Progenitor cell of endocrine pancreas (in vitro differentiated cells): ENCODE measurements around the gene TYMP. TPM values are rescaled to one million over a fixed set of nuclear protein-coding genes. Genes with fewer than 3 reads are reported as not detected.

Experiments
- DNase-seq: peaks from one replicate; pipeline ENCODE4 v3.0.0; 2021; ENCODE audit warnings: low spot score; ENCODE audit not compliant: unreplicated experiment
- H3K27ac Mint-ChIP-seq: 2 replicates; pipeline ENCODE4 v1.8.0; 2021; ENCODE audit warnings: mild to moderate bottlenecking, moderate library complexity, mixed read lengths
- H3K27me3 Mint-ChIP-seq: 2 replicates; pipeline ENCODE4 v1.8.0; 2021; ENCODE audit warnings: mixed read lengths
- H3K36me3 Mint-ChIP-seq: 2 replicates; pipeline ENCODE4 v1.8.0; 2022; ENCODE audit warnings: mixed read lengths; ENCODE audit not compliant: insufficient read depth
- H3K4me1 Mint-ChIP-seq: 2 replicates; pipeline ENCODE4 v1.8.0; 2021; ENCODE audit warnings: low read depth, mixed read lengths
- H3K4me3 Mint-ChIP-seq: 2 replicates; pipeline ENCODE4 v1.8.0; 2021; ENCODE audit warnings: low read depth, mild to moderate bottlenecking, moderate library complexity, mixed read lengths
- H3K9me3 Mint-ChIP-seq: 2 replicates; pipeline ENCODE4 v1.8.0; 2021; ENCODE audit warnings: low read depth, mixed read lengths
- total RNA-seq: library from RNA; stranded (reverse); gene quantifications from 2 replicates; pipeline ENCODE4 v1.2.1, GENCODE V29; 2021
- TF ChIP-seq, protein P1 (sequence below): fragments of 200-600 bp; sonication (generic); IDR thresholded peaks from one replicate; pipeline ENCODE4 v1.5.0; 2021; ENCODE audit warnings: antibody characterized with exemption, mild to moderate bottlenecking; ENCODE audit not compliant: unreplicated experiment

The TYMP gene
- total RNA-seq, 1 donor from 2014 or later, result 1.6 TPM

DNA sequence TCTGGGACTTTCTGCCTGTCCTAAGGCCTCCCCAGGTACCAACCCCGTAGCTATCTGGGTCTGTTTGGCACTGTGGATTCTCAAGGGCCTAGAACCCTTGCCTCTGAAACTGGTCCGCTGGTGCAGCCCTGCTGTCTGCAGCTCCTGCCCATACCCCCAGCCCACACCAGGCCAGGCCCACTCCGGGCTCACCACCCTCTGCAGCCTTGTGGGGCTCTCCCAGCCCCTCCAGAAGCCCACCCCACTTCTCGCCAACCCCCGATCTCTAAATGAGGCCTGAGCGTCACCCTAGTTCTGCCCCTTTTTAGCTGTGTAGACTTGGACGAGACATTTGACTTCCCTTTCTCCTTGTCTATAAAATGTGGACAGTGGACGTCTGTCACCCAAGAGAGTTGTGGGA, 20.6 kb upstream of the TYMP start:
- DNase-seq, result no peak
- Mint-ChIP-seq H3K9me3 (no peaks in the 10 kb centered on the region), H3K4me3 (no peak overlapping the region), H3K27ac (no peak overlapping the region), H3K27me3 (peaks cover 15% of the 10 kb centered on the region), H3K4me1 (no peaks in the 10 kb centered on the region), H3K36me3 (no peaks in the 10 kb centered on the region)
- TF ChIP-seq, protein P1, sequence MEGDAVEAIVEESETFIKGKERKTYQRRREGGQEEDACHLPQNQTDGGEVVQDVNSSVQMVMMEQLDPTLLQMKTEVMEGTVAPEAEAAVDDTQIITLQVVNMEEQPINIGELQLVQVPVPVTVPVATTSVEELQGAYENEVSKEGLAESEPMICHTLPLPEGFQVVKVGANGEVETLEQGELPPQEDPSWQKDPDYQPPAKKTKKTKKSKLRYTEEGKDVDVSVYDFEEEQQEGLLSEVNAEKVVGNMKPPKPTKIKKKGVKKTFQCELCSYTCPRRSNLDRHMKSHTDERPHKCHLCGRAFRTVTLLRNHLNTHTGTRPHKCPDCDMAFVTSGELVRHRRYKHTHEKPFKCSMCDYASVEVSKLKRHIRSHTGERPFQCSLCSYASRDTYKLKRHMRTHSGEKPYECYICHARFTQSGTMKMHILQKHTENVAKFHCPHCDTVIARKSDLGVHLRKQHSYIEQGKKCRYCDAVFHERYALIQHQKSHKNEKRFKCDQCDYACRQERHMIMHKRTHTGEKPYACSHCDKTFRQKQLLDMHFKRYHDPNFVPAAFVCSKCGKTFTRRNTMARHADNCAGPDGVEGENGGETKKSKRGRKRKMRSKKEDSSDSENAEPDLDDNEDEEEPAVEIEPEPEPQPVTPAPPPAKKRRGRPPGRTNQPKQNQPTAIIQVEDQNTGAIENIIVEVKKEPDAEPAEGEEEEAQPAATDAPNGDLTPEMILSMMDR, result no peak

DNA sequence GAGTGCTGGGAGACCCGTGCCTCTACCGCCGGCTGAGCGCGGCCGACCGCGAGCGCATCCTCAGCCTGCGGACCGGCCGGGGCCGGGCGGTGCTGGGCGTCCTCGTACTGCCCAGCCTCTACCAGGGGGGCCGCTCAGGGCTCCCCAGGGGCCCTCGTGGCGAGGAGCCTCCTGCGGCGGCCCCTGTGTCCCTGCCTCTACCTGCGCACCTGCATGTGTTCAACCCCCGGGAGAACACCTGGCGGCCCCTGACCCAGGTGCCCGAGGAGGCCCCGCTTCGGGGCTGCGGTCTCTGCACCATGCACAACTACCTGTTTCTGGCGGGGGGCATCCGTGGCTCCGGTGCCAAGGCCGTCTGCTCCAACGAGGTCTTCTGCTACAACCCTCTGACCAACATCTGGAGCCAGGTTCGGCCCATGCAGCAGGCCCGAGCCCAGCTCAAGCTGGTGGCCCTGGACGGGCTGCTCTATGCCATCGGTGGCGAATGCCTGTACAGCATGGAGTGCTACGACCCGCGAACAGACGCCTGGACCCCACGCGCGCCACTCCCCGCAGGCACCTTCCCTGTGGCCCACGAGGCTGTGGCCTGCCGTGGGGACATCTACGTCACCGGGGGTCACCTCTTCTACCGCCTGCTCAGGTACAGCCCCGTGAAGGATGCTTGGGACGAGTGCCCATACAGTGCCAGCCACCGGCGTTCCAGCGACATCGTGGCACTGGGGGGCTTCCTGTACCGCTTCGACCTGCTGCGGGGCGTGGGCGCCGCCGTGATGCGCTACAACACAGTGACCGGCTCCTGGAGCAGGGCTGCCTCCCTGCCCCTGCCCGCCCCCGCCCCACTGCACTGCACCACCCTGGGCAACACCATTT, 19.3 kb upstream of the TYMP start:
- no peak for DNase-seq
- peaks cover 16% of the 10 kb centered on the region for H3K27me3 Mint-ChIP-seq
- H3K36me3 Mint-ChIP-seq, result no peaks in the 10 kb centered on the region
- TF ChIP-seq, protein P1, result no peak
- H3K9me3 Mint-ChIP-seq, result no peaks in the 10 kb centered on the region
- no peak overlapping the region for H3K27ac Mint-ChIP-seq
- H3K4me3 Mint-ChIP-seq, result no peak overlapping the region
- no peaks in the 10 kb centered on the region for H3K4me1 Mint-ChIP-seq

- Mint-ChIP-seq H3K9me3 (no peaks in the 10 kb centered on the region), H3K4me1 (no peaks in the 10 kb centered on the region), H3K27ac (no peak overlapping the region), H3K27me3 (peaks cover 15% of the 10 kb centered on the region), H3K4me3 (no peak overlapping the region), H3K36me3 (no peaks in the 10 kb centered on the region)
- TF ChIP-seq, protein P1, result no peak
- DNase-seq, result no peak
Observed at GRCh38 chr22:50548040-50548920, 18.5 kb upstream of the TYMP start.

- no peak for DNase-seq
- H3K9me3 Mint-ChIP-seq, result no peaks in the 10 kb centered on the region
- no peaks in the 10 kb centered on the region for H3K36me3 Mint-ChIP-seq
- H3K27me3 Mint-ChIP-seq, result peaks cover 16% of the 10 kb centered on the region
- TF ChIP-seq, protein P1, result no peak
- H3K4me1 Mint-ChIP-seq, result no peaks in the 10 kb centered on the region
- H3K4me3 Mint-ChIP-seq, result no peak overlapping the region
- no peak overlapping the region for H3K27ac Mint-ChIP-seq
Observed at GRCh38 chr22:50547263-50547985, 17.6 kb upstream of the TYMP start.
